Measurements from ENCODE around the gene YPEL5. TPM values are rescaled to one million over a fixed set of nuclear protein-coding genes. Genes with fewer than 3 reads are reported as not detected.

YPEL5 gene
- total and polyA plus RNA-seq, 4 donors, result 57.2 to 154 (median 65.4) TPM

DNA sequence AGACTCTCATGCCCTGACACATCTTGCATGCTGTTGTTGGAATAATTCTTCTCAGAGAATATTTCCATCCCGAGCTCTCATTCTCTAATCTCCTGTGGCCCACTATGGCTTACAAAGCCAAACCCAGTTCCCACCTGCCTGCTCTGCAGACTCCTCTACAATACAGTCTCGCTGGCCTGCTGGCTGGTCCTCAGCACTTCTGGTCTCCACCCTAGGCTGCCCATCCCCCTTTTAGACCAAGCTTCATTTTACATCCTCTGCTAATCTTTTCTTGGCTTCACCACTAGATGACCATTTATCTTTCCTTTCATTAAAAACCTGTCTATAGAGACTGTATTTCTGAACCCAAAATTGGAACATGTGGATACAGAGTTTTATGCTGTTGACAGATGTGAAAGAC is 42.5 kb upstream of the YPEL5 start:
- Histone ChIP-seq H3K4me3 (no peak overlapping the region), H3K4me1 (ENCODE audit: control insufficient read depth in 5 of 5, insufficient read depth in 5 of 5, low read length in 5 of 5) (no peaks in the 10 kb centered on the region), H3K9ac (ENCODE audit: insufficient read depth in 1 of 2, low read length in 2 of 2) (no peak overlapping the region), H3K9me3 (ENCODE audit: control insufficient read depth in 4 of 4, insufficient read depth in 3 of 4, low read length in 3 of 4) (no peaks in the 10 kb centered on the region), H3K27ac (ENCODE audit: low read depth in 1 of 2, low read length in 1 of 2) (no peak overlapping the region), H3K27me3 (ENCODE audit: control insufficient read depth in 3 of 3, insufficient read depth in 3 of 3, low read length in 2 of 3) (no peaks in the 10 kb centered on the region), H3K36me3 (ENCODE audit: control insufficient read depth in 4 of 4, insufficient read depth in 4 of 4, low read length in 4 of 4) (no peaks in the 10 kb centered on the region)
- TF ChIP-seq, protein P1, sequence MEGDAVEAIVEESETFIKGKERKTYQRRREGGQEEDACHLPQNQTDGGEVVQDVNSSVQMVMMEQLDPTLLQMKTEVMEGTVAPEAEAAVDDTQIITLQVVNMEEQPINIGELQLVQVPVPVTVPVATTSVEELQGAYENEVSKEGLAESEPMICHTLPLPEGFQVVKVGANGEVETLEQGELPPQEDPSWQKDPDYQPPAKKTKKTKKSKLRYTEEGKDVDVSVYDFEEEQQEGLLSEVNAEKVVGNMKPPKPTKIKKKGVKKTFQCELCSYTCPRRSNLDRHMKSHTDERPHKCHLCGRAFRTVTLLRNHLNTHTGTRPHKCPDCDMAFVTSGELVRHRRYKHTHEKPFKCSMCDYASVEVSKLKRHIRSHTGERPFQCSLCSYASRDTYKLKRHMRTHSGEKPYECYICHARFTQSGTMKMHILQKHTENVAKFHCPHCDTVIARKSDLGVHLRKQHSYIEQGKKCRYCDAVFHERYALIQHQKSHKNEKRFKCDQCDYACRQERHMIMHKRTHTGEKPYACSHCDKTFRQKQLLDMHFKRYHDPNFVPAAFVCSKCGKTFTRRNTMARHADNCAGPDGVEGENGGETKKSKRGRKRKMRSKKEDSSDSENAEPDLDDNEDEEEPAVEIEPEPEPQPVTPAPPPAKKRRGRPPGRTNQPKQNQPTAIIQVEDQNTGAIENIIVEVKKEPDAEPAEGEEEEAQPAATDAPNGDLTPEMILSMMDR (IDR thresholded peaks at IDR 0.05; ENCODE audit: control extremely low read depth, extremely low read depth), result no peak
- DNase-seq (no peak), ATAC-seq (ENCODE audit: insufficient read depth, low FRiP score) (no peak)
- WGBS, 2 donors, result 77 to 91% methylated on average over 2 of the region's 2 CpGs

- Histone ChIP-seq H3K9me3 (ENCODE audit: control insufficient read depth in 4 of 4, insufficient read depth in 3 of 4, low read length in 3 of 4) (no peaks in the 10 kb centered on the region), H3K36me3 (ENCODE audit: control insufficient read depth in 4 of 4, insufficient read depth in 4 of 4, low read length in 4 of 4) (no peaks in the 10 kb centered on the region), H3K4me1 (ENCODE audit: control insufficient read depth in 5 of 5, insufficient read depth in 5 of 5, low read length in 5 of 5) (no peaks in the 10 kb centered on the region), H3K4me3 (no peak overlapping the region), H3K27me3 (ENCODE audit: control insufficient read depth in 3 of 3, insufficient read depth in 3 of 3, low read length in 2 of 3) (no peaks in the 10 kb centered on the region), H3K27ac (ENCODE audit: low read depth in 1 of 2, low read length in 1 of 2) (no peak overlapping the region), H3K9ac (ENCODE audit: insufficient read depth in 1 of 2, low read length in 2 of 2) (no peak overlapping the region)
- DNase-seq (no peak), ATAC-seq (ENCODE audit: insufficient read depth, low FRiP score) (no peak)
- TF ChIP-seq, protein P1 (IDR thresholded peaks at IDR 0.05; ENCODE audit: control extremely low read depth, extremely low read depth), result no peak
- WGBS, 2 donors, result 78 to 85% methylated on average over 2 of the region's 2 CpGs
Measured at GRCh38 chr2:30105556-30105955, 41.3 kb upstream of the YPEL5 start.

DNA sequence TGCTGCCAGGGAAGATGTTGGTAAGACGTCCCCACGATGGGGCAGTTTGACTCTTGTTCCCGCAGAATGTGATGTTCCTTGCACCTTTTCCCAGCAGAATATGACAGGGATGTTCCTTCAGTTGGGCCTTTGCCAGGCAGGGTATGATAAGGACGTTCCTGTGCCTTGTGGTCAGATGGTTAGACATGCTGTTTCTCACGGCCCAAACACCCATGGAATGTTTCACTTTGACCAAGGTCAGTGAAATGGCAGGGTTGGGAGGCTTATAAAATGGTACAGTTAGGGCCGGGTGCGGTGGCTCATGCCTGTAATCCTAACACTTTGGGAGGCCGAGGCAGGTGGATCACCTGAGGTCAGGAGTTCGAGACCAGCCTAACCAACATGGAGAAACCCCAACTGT is 40.3 kb upstream of the YPEL5 start:
- H3K9ac ChIP-seq (ENCODE audit: insufficient read depth in 1 of 2, low read length in 2 of 2), result no peak overlapping the region
- 85 to 89% methylated on average over 9 of the region's 9 CpGs for WGBS, 2 donors
- no peak for ATAC-seq (ENCODE audit: insufficient read depth, low FRiP score)

DNA sequence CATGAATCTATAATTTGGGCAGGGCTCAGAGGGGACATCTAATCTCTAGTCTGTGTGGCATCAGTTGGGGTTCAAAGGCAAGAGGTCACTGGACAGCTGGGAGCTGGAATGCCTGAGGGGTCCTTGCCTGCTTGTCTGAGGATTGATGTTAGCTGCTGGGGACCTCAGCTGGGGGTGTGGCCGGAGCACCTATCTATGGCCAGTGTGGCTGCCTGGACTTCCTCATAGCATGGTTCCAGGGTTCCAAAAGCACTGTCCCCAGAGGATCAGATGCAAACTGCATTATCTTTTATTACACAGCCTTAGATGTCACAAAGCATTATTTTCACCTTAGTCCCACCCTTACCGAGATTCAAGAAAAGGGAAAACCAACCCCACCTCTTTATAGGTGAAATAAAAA is 38.6 kb upstream of the YPEL5 start:
- Histone ChIP-seq H3K36me3 (ENCODE audit: control insufficient read depth in 4 of 4, insufficient read depth in 4 of 4, low read length in 4 of 4) (no peaks in the 10 kb centered on the region), H3K9ac (ENCODE audit: insufficient read depth in 1 of 2, low read length in 2 of 2) (no peak overlapping the region), H3K27ac (ENCODE audit: low read depth in 1 of 2, low read length in 1 of 2) (no peak overlapping the region), H3K4me3 (no peak overlapping the region), H3K4me1 (ENCODE audit: control insufficient read depth in 5 of 5, insufficient read depth in 5 of 5, low read length in 5 of 5) (no peaks in the 10 kb centered on the region), H3K9me3 (ENCODE audit: control insufficient read depth in 4 of 4, insufficient read depth in 3 of 4, low read length in 3 of 4) (no peaks in the 10 kb centered on the region), H3K27me3 (ENCODE audit: control insufficient read depth in 3 of 3, insufficient read depth in 3 of 3, low read length in 2 of 3) (no peaks in the 10 kb centered on the region)
- DNase-seq (no peak), ATAC-seq (ENCODE audit: insufficient read depth, low FRiP score) (no peak)
- 70 to 72% methylated on average over 2 of the region's 2 CpGs for WGBS, 2 donors
- TF ChIP-seq, protein P1 (IDR thresholded peaks at IDR 0.05; ENCODE audit: control extremely low read depth, extremely low read depth), result no peak

More for the DNA sequence above, 40.3 kb upstream of the YPEL5 start:
- Histone ChIP-seq H3K27me3 (ENCODE audit: control insufficient read depth in 3 of 3, insufficient read depth in 3 of 3, low read length in 2 of 3) (no peaks in the 10 kb centered on the region), H3K4me1 (ENCODE audit: control insufficient read depth in 5 of 5, insufficient read depth in 5 of 5, low read length in 5 of 5) (no peaks in the 10 kb centered on the region), H3K36me3 (ENCODE audit: control insufficient read depth in 4 of 4, insufficient read depth in 4 of 4, low read length in 4 of 4) (no peaks in the 10 kb centered on the region), H3K9me3 (ENCODE audit: control insufficient read depth in 4 of 4, insufficient read depth in 3 of 4, low read length in 3 of 4) (no peaks in the 10 kb centered on the region), H3K27ac (ENCODE audit: low read depth in 1 of 2, low read length in 1 of 2) (no peak overlapping the region), H3K4me3 (no peak overlapping the region)
- DNase-seq, result no peak
- TF ChIP-seq, protein P1 (IDR thresholded peaks at IDR 0.05; ENCODE audit: control extremely low read depth, extremely low read depth), result no peak

Data from lung (tissue), 12 donors.